ENCODE data around the gene FSTL3. TPM values are rescaled to one million over a fixed set of nuclear protein-coding genes. Genes with fewer than 3 reads are reported as not detected.
A peak's percentile ranks its signal among the peaks of the same experiment; 100 is the strongest.

The FSTL3 gene
- total and polyA plus RNA-seq, 2 of the 8 experiments (the other 6 are each of a cell fraction or from before 2014, with no cell fraction given): 8.1 to 11.8 TPM

- POLR2A ChIA-PET (ENCODE audit: partially characterized antibody): interaction anchor here (0.8 to 1.2 kb wide), 2 partner anchors 10 to 49 kb away, joined by 3 to 4 read pairs; no protein-coding TSS in a partner anchor
These were observed 42.2 kb downstream of the FSTL3 start for GRCh38 chr19:718251-718951.

More at GRCh38 chr19:718251-718951, 42.2 kb downstream of the FSTL3 start:
- no peak overlapping the region; the same call in 1 of the 2 replicates for H2AK5ac ChIP-seq (ENCODE audit: low read depth, low read length)
- H3K23me2 ChIP-seq (ENCODE audit: low read depth, low read length): no peaks in the 10 kb centered on the region
- CTCF ChIA-PET (ENCODE audit: partially characterized antibody): interaction anchor here (0.9 to 1.5 kb wide), 3 partner anchors 11 to 200 kb away, joined by 3 to 4 read pairs (median 4); no protein-coding TSS in a partner anchor
- H3K4ac ChIP-seq (replicated peaks; ENCODE audit: insufficient read length, low read depth, low read length): no peak overlapping the region
- no peak overlapping the region for H4K5ac ChIP-seq (ENCODE audit: insufficient read length, low read depth, low read length)
- TF ChIP-seq GABPA (IDR thresholded peaks at IDR 0.05; ENCODE audit: borderline replicate concordance, insufficient read depth, low read length) (0 out of 2 replicates have a peak, but pooled peaks have one; percentile 8), TBP (IDR thresholded peaks at IDR 0.05; ENCODE audit: low read depth, low read length) (no peak), BCL11A (IDR thresholded peaks at IDR 0.05; ENCODE audit: low read depth in 2 of 2, low read length in 2 of 2) (no peak), TAF7 (optimal IDR thresholded peaks at IDR 0.05; ENCODE audit: borderline replicate concordance, low read depth, low read length) (no peak), POLR2A (IDR thresholded peaks at IDR 0.05; ENCODE audit: control extremely low read depth in 1 of 2, low read depth in 2 of 2, low read length in 2 of 2) (no peak), GTF2F1 (IDR thresholded peaks at IDR 0.05; ENCODE audit: borderline replicate concordance, low read depth, low read length) (no peak), FOSL1 (IDR thresholded peaks at IDR 0.05; ENCODE audit: insufficient read depth, low read depth, low read length) (no peak)
- H2BK120ac ChIP-seq (replicated peaks; ENCODE audit: low read depth, low read length): no peak overlapping the region
- peaks cover 0 to 3% of the 10 kb centered on the region in 2 experiments for H4K20me1 ChIP-seq (replicated peaks in 1 of 2; ENCODE audit: control insufficient read depth in 1 of 2, insufficient read depth in 2 of 2, low read length in 2 of 2)
- no peak overlapping the region for H3K14ac ChIP-seq (ENCODE audit: insufficient read length)
- H3K23ac ChIP-seq (ENCODE audit: insufficient read length): no peak overlapping the region
- H3K9me3 ChIP-seq (ENCODE audit: insufficient read depth in 2 of 2, low read depth in 1 of 2, low read length in 1 of 2): peaks cover 4 to 6% of the 10 kb centered on the region in 2 experiments; a peak in 2 of 4 replicates
- DNase-seq (ENCODE audit: low read depth in 1 of 2, low spot score in 2 of 2) (peak in 1 of 2 experiments; percentile 60), FAIRE-seq (no peak)
- H3K9ac ChIP-seq (replicated peaks in 1 of 4; ENCODE audit: extremely low read depth in 1 of 4, low read depth in 3 of 4, low read length in 3 of 4): no peak overlapping the region
- H2BK20ac ChIP-seq (ENCODE audit: low read length): no peak overlapping the region
- H3K56ac ChIP-seq (replicated peaks; ENCODE audit: insufficient read length, low read depth, low read length): no peak overlapping the region
- peak overlapping the region; percentile 63; the same call in 1 of the 2 replicates for H2BK5ac ChIP-seq (ENCODE audit: low read depth, low read length)
- WGBS, 2 experiments (ENCODE audit: extremely low coverage in 1 of 2, insufficient coverage in 1 of 2, insufficient read length in 1 of 2, insufficient replicate concordance in 2 of 2, low coverage in 1 of 2, low lambda C conversion rate in 2 of 2, missing lambda C conversion rate in 1 of 2): 77% methylated on average over 19 of the region's 23 CpGs; no CpG with 5 or more reads in 1 of the 2 experiments
- no peak overlapping the region for H3K4me2 ChIP-seq (ENCODE audit: insufficient read depth in 1 of 2, low read depth in 2 of 2, low read length in 2 of 2)
- no peak overlapping the region for H2BK15ac ChIP-seq (ENCODE audit: low read length)
- H3K27ac ChIP-seq (ENCODE audit: low read depth, low read length): no peak overlapping the region
- 0 out of 2 replicates have a peak overlapping the region, but pooled peaks have one; percentile 29 for H4K8ac ChIP-seq (ENCODE audit: extremely low read depth, insufficient read depth, low read length)
- H3K79me2 ChIP-seq (ENCODE audit: control insufficient read depth in 1 of 2, insufficient read depth in 2 of 2, low read length in 2 of 2): no peaks in the 10 kb centered on the region
- H2BK12ac ChIP-seq (ENCODE audit: low read depth, low read length): 0 out of 2 replicates have a peak overlapping the region, but pooled peaks have one; percentile 14
- peak overlapping the region; percentile 25 for H4K91ac ChIP-seq (replicated peaks; ENCODE audit: insufficient read length, low read length)
- peaks cover 0 to 8% (median 5%) of the 10 kb centered on the region in 4 experiments; a peak in 4 of 7 replicates for H3K4me1 ChIP-seq (replicated peaks in 1 of 4; ENCODE audit: control insufficient read depth in 3 of 4, insufficient read depth in 4 of 4, low read length in 3 of 4)
- 0 out of 2 replicates have a peak overlapping the region, but pooled peaks have one; percentile 32 for H3K18ac ChIP-seq (ENCODE audit: extremely low read depth, low read length)
- no peak overlapping the region for H2AFZ ChIP-seq (ENCODE audit: low read length)
- H3K79me1 ChIP-seq (ENCODE audit: low read depth, low read length): no peaks in the 10 kb centered on the region; the same call in none of the 2 replicates
- H3K36me3 ChIP-seq (ENCODE audit: control insufficient read depth in 2 of 4, insufficient read depth in 4 of 4, low read length in 3 of 4): no peaks in the 10 kb centered on the region
- H3K27me3 ChIP-seq (replicated peaks in 1 of 4; ENCODE audit: control insufficient read depth in 3 of 4, extremely low read depth in 1 of 4, insufficient read depth in 3 of 4, low read length in 3 of 4): peaks cover 0 to 2% (median 0%) of the 10 kb centered on the region in 4 experiments; a peak in 2 of 7 replicates
- H3K4me3 ChIP-seq (ENCODE audit: extremely low read depth in 1 of 4, insufficient read depth in 2 of 4, low read depth in 3 of 4, low read length in 4 of 4): no peak overlapping the region; a peak in 2 of 8 replicates
